ENCODE results near the gene PPP2R3B. TPM values are rescaled to one million over a fixed set of nuclear protein-coding genes. Genes with fewer than 3 reads are reported as not detected.

PPP2R3B gene
- polyA plus RNA-seq, 1 donor = 21.8 TPM

DNA sequence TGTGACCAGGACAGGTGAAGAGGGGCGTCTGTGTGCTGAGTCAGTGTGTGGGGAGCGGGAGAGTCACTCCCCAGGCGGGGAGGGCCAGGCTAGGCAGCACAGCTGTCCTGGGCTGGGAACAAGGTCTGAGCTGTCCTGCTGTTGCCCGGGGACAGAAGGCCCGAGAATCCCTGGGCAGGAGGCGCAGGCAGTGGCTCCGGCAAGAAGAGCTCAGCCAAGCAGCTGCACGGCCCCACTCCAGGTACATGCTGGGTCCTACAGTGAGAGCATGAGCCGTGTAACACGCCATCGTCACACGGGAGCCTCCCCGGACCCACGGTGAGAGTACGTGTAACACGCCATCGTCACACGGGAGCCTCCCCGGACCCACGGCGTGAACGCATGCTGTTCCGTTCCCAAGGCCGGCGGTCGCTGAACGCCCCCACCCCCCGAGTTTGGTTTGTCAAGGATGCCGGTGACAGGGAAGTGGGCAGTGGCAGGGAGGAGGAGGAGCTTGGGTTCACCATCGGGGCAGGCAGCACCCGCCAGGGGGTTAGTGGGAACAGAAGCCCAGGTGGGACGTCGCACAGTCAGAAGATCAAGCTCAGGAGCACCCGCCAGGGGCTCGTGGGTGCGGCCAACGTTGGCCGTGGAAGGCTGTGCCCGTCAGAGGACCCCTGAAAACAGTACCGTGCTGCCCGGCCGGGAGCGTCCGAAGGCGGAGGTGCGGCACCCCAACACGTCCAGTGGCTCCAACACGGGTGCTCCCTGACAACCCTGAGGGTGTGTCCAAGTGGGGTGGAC is 15.6 kb downstream of the PPP2R3B start:
- no peak for DNase-seq

DNA sequence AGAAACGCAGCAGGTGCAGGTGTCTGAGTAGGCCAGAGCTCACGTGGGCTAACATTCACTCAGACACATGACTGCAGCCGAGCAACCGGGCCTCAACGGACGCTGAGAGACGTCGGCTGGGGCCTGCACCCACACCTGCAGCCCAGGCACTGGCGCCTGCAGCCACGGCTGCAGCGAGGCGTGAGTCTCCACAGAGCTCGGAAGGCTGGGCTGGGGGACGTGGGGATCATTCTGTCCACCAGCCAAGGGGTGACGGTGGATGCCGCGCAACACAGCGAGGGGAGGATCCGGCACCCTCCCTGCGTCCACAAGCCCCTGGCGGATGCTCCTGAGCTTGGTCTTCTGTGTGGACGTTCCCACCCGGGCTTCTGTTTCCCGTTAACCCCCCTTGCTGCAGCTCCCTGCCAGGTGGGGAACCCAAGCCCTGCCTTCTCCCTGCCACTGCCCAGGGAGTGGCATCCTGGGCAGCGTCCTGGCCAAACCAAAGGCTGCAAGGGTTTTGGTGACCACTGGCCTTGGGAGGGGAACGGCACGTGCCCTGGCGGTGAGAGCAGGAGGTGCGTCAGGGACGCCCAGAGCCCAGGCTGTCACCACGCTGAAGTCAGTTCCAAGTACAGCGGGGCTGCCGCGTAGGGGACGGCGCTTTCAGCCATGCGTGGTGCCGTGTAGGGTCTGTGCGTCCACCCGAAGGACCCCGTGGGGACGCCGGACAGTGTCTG is 16.3 kb downstream of the PPP2R3B start:
- DNase-seq = no peak

DNA sequence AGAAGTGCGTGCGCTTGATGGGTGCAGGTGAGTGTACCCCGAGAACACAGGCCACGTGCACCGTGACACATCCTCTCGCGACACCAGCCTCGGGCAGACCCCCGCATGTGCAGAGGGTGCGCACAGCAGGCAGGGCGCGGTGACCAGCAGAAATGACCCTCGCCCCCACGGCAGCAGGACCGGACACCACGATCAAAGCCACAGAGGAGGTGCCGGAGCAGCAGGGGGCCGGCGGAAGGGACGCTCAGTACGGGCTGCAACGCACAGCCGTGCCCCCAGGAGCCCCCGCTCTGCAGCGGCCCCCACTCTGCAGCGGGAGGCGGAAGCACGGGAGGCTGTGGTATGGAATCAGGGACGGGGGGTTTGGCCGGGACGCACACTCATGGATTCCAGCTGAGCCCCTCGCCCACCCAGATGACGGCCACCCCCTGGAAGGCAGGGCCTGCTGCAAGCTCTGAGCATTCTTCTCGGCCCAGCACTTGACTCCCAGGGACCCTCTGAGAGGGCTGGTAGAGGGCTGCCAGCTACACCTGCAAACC is 17.1 kb downstream of the PPP2R3B start:
- no peak for DNase-seq

DNA sequence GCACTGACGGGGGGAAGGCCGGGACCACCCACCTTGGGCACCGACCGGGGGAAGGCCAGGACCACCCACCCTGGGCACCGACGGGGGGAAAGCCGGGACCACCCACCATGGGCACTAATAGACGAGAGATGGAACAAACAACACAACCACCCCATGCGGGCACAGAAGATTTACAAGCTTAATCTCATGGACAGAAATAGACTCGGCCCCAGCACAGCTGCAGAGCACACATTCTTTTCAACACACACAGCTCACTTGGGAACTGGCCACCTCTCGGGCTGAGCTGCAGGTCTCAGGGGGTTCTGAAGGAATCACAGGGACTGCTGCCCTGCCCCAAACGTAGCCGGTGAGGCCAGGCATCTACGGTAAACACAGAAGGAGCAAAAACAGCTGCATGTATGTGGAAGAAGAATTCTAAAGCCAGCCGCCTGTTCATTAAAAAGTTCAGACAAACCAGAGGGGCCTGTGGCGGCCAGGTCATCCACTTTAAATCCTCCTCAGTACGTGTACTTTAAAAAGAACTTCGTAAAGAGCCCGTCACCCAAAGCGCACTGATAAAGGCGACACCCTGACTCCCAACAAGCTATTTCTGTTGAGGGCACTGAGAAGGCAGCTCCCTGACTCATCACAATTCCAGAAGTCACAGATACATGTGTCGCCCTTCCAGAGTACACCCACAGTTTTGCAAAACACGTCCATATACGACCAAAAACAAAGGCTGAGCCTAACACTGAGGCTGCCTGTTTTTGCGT is 17.7 kb downstream of the PPP2R3B start:
- no peak for DNase-seq

GRCh38 chrX:367866-368265 is 18.8 kb downstream of the PPP2R3B start:
- no peak for DNase-seq

DNA sequence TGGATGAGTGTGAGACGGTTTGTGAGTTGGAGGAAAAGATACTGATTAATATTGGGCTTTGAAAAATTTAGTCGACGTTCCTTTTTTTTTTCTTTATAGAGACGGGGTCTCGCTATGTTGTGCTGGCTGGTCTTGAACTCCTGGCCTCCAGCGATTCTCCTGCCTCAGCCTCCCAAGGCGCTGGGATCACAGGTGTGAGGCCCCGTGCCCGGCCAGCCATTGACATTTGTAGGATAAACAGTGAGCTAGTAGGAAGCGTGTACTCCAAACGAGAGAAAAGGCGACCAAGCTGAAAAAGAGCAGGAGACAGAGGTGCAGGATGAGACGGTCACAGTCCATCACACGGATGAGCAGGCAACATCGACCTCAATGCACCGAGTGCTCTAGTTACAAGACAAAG is 19.4 kb downstream of the PPP2R3B start:
- no peak for DNase-seq

DNA sequence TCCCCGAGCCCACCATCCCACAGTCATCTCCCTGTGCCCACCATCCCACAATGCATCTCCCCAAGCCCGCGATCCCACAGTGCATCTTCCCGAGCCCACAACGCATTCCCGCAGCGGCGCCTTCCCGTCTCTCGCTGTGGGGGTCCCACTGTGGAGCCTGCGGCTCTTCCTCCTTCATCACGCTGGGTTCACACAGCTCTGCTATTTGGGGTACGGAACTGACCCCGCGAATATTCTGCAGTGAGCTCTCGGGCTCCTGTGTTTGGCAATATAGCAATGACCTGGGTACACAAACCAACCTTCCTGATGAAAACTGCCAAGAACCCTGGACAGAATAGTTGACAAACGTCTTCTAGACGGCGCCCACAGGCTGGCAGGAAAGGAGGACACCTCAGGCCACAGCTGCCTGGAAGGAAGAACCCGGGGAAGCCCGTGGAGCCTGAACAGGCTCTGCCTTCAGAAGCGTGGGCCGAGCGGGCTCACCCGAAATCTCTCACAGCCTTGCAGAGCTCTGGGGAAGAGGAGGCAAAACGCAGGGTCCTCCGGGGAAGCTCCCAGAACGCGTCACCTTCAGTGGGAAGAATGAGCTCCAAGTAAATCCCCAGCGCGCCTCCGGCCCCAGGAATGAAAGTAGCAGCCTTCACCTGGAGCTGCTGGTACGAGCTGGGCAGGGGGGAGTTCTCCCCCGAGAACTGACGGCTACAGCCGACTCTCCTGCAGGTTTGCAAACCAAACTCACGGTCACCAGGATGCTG is 22.9 kb downstream of the PPP2R3B start:
- no peak for DNase-seq

DNA sequence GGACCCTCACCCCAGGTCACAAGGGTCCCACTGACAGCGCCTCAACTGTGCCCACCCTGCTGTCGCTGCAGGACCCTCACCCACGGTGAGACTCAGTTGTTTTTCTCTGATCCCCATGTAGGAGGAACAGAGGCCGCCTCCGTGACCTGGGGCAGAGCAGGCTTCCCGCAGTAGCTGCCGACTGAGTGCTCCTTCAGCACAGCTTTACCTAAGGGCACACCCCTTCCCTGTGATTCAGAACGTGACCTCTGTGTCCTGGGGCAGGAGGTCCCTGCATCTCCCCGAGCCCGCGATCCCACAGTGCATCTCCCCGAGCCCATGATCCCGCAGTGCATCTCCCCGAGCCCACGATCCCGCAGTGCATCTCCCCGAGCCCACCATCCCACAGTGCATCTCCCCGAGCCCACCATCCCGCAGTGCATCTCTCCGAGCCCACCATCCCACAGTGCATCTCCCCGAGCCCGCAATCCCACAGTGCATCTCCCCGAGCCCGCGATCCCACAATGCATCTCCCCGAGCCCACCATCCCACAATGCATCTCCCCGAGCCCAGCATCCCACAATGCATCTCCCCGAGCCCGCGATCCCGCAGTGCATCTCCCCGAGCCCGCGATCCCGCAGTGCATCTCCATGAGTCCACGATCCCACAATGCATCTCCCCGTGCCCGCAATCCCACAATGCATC is 23.6 kb downstream of the PPP2R3B start:
- DNase-seq = no peak

GRCh38 chrX:362351-362750 is 24.4 kb downstream of the PPP2R3B start:
- no peak for DNase-seq

DNA sequence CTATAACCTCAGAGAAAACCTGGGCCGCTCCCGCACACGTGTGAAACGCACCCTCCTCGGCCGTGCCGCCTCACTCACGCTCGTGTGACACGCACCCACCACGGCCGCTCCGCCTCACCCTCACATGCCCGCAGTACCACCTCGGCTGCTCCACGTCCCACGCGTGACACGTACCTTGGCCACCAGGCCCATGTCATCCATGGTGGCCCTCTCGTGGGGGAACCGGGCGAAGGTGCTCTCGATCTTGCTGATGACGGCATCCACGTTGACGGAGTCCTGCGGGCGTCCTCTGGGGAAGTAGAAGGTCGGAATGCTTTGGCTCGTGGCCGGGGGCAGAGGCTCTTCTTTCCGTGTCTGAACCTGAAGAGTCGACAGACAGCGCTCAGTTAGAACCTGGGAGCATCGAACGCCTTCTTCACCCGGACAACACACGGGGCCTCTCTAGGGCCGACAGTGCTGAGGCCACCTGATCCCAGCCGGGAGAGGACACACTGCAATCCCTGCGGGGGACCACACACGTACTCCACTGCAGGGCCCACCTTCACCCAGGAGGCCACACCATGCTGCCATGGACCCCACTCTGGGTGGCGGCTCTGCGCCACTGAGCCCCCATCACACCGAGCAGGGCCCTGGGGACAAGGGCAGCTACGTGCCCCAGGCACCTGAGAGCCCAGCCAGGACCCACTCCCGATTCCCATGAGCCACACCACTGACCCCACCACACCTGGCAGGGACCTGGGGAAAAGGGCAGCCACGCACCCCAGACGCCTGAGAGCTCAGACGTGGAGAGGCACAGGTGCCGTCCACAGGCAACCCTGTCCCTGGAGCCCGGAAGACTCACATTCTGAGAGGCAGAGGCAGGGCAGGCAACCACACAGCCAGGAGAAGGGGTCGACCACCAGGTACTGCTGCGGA is 25.2 kb downstream of the PPP2R3B start:
- no peak for DNase-seq

DNA sequence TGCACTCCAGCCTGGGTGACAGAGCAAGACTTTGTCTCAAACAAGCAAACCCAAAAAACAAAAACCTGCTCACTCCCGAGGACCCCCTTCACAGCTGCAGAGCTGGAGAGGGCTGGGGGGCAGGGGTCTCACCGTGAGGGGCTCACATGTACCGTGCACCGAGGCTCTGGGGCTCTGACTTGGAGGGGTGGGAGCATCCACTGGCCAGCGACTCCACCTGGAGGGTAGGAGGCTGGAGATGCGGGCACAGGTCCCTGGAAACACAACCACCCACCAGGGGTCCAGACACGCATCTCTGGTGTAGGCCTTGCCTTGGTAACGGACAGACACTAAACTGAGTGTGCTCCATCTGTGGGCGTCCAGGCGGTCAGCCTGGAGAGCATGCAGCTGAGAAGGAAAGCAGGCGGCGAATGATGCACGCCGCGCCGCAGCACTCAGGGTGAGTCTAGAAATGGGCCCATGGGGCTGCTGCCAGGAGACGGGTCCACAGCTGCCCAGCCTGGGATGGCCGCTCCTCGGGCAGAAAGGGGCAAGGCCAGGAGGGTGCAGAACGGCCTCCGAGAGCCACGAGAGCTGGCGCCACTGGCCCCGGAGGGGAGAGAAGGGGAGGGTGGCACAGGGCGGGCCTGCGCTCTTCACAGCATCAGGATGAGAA is 26.1 kb downstream of the PPP2R3B start:
- DNase-seq = no peak

DNA sequence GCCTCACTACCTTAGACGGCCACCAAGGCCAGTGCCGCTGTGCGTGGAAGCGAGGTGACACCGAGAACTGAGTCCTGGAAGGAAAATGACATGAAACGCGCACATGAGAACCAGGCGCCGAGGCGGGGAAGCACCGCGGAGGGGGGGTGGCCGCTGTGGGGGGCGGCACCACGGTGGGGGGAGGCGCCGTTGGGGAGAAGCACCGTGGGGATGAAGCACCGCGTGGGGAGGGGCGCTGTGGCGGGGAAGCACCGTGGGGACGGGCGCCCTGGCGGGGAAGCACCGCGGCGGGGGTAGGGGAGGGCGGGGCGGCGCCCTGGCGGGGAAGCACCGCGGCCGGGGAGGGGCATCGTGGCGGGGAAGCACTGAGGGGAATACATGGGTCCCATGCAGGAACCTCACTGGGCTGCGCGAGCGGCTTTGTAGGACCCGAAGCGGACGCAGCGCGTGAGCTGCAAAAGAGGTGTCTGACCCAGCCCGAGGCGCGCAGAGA is 28.0 kb downstream of the PPP2R3B start:
- DNase-seq = no peak

DNA sequence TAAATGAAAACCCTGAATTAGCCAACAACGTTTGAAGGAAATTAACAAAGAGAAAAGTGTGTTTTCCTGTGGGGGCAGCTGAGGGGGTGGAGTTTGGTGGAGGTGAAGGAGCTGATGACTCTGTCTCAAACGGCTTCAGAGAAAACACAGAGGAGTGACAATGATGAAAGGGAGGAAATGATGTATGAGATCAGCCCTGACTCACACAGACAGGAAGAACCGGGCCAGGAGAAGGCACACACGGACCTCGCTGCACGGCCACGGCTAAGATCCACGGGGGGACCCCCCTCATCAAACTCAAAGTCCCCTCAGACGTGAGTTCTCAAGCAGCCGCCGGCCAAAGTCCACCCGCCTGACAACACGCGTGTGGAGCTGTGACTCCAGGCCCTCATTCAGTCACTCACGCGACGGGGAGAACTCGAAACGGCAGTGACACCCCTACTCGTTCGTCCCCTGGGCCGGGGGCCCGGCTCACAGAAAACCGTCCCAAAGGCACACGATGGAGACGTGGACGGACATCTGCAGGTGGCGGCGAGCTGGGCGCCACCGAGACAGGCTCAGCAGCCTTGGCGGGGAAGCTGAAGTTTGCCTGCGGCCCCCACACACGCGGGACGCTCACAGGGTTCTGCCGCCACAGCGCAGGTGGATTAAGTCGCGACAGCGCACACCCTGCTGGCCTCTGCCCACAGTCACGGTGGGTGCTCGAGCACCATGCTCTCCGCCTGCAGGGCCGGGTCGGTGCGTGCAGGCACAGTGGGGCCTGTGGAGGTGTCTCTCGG is 28.8 kb downstream of the PPP2R3B start:
- no peak for DNase-seq

DNA sequence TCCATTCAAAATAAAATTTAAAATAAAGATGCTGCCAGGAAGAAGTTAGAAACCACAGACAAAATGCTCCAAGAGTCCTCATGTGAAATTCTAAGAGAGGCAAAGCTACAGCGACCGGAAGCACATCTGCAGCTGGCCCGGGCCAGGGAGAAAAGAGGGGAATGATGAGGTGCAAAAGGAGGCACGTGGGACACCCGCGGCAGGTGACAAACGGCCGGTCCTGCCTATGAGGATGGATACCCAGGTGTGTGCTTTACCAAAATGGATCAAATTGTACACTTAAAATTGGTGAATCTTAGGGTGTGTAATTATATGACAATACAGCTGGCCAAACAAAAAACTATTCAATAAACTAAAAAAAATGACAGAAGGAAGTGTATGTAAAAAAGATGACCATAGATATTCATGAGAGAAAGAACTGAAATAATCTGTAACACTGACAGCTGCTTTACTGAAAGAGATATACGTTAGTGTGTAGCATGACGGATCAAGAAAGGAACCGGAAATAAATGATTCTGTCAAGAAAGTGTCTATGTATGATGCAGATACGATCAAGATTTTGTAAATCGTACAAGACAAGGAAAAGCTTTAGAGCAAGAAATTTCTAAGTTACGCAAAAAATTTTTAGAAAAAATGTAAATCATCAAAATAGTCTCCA is 29.5 kb downstream of the PPP2R3B start:
- DNase-seq = no peak

- DNase-seq = no peak
Observed at GRCh38 chrX:356385-357034, 30.2 kb downstream of the PPP2R3B start.

DNA sequence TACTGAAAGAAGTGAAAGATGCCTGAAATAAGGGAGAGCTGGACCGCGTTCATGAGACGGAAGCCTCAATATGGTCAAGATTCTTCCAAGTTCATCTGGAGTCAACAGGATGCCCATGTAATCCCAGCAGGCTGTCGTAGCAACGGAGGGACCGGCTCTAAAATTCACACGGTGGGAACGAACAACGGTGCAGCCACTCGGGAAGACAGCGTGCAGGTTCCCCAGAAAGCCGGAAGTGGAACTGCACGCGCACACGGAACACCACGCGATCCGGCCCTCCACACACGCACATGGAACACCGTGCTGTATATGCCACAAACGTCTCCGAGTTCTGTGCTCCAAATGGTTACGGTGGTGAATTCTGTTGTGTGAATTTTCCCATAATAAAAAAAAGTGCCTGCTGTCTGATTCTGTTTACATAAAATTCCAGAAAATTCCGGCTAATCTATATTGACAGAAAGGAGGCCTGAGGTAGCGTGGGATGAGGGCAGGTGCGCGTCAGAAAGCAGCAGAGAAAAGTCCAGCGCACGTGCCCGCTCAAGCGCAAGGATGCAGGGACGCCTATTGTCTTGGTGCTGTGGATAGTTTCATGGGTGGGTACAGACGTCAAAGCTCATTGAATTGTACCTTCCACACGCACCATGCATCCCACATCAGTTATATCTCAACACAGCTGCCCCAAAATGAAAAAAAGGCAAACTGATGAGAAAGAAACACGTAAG is 31.2 kb downstream of the PPP2R3B start:
- no peak for DNase-seq
